Right forelimb (tissue), 1 donor: ENCODE data around the gene ARHGAP24.
"Not testable (repeated sequence)": the region's sequence is repeated elsewhere in the genome, so short reads cannot be mapped to it uniquely, and the experiment has no call there.

ENCODE experiments used
- DNase-seq: peaks from one replicate; pipeline ENCODE4 v3.0.0-alpha.2; 2018

Gene ARHGAP24

DNA sequence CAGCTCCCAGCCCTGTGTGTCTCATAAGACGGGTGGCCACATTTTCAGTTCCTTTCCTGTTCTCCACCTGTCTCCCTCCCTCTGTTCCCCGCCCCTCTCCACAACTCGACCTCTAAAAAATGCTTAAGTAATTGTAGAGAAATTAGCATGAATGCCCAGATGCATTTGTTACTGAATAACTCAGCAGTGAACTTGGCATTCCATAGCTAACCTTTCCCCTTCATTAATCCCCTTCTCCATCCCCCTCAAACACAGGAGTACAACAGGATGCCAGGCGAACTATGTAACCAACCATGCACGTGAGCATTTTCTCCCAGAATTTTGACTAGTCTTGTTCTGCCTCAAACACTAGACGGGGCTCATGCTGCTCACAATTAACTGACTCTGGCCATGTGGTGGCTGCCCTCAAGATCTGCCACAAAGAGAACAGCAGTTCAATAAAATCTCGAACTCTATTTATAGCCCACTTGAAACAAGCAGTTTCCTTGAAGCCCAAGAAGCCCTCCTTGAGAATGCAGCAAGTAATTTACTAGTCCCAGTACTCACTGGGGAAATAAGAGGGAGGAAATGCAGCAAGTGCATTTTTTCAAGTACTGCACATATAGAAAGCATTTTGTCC, 351.2 kb downstream of the ARHGAP24 start:
- DNase-seq, result peak; percentile 51

DNA sequence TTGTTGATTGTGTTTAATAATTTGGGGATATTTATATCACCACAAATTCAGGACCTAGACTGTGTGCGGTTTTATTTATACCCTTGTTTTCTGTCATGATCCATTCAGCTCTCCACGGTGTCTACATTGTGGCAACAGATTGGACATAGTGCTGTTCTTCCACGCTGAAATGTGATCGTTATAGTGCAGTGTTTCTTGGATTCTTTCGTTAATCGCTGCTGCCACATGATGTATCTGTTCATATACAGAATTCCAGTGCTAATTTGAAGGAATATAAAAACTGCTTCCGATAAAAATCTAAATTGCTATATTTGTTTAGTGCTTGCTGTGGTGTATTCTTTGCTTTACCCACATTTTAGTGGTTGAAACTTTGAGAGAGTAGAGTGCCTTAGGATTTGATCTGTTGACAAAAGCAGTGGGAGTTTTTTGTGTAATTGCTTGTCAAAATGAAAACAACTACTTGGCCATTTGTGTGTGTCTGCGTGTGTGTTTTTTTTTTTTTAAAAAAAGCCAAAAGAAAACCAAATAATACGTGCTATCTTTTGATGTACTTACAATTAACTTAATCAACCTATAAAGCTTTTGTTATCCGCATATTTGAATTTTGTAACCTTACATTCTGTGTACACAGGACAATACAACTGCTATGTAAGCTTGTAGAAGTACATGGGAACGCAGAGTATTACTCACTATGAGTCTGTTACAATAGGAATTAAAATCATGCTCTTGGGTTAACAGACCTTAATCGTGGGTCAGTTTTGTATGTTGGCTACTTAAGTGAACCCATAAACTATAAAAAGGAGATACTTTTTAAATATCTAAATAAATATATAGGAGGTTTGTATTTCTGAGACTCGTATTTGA, 353.3 kb downstream of the ARHGAP24 start:
- DNase-seq, result no peak

DNA sequence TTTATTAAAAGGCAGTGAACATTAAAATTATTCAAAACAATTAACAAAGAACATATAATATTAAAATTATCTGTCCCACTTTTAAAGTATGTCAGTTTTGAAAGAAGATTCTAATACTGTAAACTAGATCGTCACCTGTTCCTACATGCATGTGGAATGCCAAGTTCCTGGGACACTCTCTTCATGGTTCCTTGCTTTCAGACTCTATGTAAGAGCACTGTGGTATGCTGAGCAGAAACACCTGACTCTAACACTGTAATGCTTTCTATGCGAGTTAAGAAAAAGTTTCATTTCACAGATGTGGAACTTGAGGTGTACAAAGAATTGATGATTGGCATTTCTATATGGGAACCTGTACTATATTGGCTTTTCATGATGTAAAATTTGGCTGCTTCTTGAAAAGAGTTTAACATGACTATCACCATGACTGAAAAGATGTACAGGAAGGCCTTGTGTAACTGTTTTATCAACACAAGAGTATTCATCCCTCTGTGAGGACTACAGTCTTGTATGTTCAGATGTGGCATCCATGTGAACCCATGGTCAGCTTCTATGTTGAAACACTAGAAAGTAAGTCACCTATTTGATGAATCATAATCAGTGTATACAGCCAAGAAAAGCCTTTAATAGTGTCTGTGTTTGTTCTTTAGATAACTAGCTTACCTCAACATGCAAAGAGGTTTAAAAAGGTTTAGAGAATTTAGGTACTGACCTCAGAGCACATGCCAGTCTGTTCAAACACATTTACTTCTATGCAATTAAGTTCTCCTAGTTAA, 354.5 kb downstream of the ARHGAP24 start:
- no peak for DNase-seq

DNA sequence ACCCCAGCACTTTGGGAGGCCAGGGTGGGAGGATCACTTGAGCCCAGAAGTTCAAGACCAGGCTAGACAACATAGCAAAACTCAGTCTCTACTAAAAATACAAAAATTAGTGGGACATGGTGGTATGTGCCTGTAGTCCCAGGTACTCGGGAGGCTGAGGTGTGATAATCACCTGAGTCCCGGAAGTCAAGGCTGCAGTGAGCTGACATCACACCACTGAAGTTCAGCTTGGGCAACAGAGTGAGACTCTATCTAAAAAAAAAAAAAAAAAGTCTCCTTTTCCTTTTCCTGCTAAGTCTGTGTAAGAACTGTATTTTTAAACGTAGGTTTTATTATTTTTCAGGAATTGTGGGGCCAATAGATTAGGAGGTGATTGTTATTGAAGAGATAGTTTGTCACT, 356.7 kb downstream of the ARHGAP24 start:
- DNase-seq, result no peak

DNA sequence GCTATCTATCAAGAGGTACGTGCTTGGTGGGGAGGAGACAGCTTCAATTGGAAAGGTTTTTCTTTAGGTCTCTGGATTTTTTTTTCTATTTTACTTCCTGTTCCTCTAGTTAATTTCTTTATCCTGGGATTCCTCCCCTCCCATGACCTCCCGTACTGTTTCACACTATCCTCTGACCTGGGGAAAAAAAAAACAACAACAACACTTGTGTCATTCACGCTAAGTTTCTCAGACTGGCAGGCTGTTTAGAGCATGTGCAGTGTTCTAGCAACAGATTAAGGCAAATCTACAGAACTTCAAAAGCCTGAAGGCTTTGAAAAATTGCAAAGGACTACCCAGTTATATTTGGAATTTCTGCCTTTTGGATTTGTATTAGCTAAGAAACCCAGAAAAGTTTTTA, 358.4 kb downstream of the ARHGAP24 start:
- no peak for DNase-seq

DNA sequence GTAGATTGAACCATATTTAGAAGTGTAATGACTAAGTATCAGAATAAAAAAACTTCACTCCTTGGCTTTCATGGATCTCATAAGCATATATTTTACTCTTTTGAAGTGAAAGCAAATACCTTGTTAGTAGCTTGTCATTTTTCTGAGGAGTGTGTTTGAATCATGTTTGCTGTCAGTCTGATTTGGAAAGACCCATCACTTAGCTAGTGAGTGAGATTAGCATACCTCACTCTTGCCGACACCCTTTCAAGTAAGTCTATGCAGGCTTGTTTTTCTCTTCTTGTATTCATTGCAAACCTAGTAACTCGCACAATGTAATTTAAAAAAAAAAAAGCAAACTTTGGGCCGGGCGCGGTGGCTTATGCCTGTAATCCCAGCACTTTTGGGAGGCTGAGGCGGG, 360.0 kb downstream of the ARHGAP24 start:
- DNase-seq, result no peak

DNA sequence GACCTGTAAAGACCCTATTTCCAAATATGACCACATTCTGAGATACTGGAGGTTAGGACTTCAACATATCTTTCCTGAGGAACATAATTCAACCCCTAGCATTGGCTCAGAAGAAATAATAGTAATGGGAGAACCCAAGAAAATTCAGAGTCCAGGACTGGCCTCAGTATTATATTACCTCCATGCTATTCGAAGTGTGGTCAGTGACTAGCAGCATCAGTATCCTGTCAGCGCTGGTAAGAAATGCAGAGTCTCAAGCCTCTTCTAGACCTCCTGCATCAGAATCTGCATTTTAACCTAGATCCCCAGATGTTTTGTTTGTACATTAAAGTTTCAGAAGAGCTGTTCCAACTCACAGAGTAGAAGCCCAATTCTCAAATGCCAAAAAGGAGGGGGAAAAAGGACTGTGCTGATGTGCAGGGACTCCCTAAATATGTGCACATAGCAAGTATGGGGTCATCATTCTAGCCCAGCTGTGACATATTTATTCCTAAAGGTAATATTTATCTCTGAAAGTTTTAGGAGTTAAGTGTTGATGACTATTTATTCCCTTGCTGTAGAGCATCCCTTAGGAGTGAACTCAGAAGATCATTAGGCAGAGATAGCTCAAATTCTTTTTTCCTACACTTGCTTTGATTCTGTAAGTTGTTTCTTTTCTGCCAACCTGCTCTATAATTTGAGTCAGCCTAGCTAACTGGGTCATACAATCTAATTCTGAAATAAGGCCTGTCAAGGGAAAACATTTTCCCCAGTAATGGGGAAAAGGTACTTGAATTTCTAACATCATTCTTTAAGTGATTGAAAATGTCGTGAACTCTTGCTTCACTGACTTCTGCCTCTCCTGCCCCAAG, 361.9 kb downstream of the ARHGAP24 start:
- DNase-seq, result no peak

DNA sequence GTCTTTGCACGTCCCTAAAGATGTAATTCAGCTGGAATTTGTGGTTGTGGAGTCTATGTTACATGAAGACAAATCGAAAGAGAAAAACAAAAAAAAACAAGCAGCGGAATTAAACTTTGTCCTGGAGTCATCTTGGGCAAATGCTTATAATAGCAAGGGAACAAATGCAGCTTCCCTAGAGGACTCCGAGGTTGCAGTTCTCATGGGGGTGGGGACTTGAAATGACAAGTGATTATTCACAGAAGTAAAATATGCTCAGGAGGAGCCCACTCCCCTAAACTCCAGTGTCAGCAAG, 362.4 kb downstream of the ARHGAP24 start:
- DNase-seq, result no peak

DNA sequence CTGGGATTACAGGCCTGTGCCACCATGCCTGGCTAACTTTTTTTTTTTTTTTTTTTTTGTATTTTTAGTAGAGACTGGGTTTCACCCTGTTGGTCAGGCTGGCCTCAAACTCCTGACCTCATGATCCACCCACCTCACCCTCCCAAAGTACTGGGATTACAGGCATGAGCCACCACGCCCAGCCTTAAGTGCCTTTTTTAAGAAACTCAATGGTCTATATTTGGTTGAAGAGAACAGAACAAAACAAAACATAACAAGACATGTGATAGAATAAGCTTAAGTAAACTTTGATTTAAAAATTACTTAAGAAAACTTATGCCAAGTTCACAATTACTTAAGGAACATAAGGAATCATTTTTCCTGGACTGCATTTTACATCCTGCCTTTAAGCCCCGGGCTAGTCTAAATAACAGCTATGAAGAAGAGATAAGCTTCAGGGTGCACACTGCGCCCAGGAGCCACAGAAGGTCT, 365.1 kb downstream of the ARHGAP24 start:
- not testable (repeated sequence) for DNase-seq

DNA sequence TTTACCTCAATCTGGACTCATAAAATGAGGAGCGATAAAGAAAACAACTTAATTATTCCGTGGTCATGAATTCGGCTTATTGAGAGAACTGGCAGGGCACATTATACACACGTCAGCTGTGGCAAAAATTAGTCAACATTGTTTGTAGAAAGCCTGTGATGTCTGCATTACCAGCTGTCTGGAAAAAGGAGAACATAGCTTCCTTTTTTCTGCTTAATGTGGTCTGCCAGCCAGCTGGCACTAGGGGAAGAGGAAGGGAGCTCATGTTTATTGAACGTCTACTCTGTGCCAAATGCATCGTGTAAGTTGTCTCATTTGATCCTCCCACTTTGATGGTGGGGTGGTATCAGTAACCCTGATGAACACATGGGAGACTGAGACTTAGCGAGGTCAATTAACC, 367.6 kb downstream of the ARHGAP24 start:
- DNase-seq, result no peak

DNA sequence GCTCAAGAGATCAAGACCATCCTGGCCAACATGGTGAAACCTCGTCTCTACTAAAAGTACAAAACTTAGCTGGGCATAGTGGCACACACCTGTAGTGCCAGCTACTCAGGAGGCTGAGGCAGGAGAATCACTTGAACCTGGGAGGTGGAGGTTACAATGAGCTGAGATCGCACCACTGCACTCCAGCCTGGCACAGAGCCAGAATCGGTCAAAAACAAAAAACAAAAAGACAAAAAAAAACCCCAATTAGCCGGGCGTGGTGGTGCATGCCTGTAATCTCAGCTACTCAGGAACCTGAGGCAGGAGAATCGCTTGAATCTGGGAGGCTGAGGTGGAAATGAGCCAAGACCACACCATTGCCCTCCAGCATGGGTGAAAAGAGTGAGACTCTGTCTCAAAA, 378.8 kb downstream of the ARHGAP24 start:
- DNase-seq, result not testable (repeated sequence)

DNA sequence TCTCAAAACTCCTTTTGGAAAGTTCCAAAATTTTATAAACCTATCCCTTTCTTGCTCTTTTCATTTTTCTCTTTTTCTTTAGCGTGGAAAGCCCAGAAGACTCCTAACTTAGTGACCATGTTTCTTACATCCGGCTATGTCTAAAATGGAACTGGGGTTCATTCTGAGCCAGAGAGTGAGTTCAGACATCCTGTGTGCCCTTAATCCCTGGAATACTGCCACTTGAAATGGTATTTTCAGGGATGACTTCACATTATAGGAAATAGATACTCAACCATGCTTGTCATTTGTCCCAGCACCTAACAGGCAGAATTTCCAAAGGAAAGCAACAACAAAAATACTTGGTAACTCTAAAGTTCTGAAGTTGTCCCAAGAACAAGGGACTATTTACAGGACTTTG, 379.6 kb downstream of the ARHGAP24 start:
- no peak for DNase-seq

DNA sequence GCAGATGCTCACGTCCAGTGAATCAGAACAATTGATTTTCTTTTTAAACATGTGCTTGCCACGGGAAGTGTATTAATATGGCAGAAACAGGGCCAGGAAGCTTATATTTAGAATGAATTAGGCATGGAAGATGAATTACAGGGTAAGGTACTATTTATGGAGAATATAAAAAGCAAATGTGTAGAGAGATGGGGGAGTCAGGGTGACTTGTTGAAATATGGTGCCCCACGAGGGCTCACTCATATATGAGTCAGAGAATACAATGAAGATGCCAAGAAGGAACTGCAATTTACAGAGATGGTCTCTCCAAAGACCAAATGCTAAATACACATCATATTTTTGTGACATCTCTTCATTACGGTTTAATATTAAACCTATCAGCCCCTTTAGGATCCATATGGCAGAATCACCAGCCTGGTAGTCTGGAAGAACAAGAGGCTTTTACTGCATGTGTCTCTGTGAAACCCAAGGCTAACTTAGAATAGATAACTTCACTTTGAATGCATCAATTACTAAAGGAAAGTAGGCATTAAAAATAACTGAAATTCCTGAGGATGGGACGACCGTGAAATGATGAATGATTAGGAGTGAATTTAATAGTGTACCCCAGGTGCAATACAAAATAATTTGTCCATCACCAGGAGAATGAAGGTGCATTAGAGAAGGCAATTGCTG, 385.3 kb downstream of the ARHGAP24 start:
- DNase-seq, result no peak

DNA sequence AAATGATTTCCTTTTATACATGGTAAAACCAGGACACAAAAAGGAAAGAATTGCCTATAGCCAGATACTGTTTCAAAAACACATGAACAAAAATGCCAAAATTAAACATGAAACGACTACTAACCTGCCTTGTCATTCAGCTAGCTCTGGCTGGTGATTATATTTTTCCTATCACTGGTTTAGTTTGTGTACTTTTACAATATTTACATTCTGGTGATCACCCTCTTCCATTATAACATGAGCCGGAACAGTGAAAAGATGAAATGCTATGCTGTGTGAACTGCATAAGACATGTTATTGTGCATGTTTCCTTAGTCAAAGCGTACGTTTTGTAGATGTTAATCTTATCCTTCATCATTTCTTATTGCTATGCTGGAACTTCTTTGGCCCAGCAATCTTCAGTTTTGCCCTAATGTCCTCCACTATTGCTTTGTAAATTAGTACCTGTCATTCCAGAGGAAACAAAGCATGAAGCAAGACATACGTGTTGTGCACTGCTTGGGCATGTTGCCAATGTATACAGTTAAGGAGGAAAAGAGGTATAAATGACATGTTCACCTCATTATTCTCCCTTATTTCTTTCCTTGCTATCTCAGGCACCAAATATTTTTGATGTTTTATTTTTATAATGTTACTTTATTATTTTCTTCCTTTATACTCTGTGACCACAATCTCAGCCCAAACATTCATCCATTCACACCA, 386.3 kb downstream of the ARHGAP24 start:
- no peak for DNase-seq

DNA sequence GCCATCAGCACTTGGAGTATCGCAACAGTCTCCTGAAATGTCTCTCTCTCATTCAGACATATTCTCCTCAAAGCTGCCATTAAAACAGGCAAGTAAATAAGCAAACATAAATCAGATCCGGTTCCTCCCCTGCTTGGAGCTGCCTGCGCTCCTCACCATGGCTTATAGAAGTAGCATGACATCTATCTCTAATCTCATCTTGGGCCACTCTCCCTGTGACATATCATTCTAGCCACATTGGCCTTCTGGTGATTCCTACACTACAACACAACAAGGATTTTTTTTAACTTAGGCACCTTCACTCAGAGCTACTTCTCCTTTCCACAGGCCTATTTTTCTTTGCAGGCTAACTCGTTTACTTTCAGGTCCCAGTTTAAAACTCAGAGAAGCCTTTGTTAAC, 387.9 kb downstream of the ARHGAP24 start:
- DNase-seq, result no peak

DNA sequence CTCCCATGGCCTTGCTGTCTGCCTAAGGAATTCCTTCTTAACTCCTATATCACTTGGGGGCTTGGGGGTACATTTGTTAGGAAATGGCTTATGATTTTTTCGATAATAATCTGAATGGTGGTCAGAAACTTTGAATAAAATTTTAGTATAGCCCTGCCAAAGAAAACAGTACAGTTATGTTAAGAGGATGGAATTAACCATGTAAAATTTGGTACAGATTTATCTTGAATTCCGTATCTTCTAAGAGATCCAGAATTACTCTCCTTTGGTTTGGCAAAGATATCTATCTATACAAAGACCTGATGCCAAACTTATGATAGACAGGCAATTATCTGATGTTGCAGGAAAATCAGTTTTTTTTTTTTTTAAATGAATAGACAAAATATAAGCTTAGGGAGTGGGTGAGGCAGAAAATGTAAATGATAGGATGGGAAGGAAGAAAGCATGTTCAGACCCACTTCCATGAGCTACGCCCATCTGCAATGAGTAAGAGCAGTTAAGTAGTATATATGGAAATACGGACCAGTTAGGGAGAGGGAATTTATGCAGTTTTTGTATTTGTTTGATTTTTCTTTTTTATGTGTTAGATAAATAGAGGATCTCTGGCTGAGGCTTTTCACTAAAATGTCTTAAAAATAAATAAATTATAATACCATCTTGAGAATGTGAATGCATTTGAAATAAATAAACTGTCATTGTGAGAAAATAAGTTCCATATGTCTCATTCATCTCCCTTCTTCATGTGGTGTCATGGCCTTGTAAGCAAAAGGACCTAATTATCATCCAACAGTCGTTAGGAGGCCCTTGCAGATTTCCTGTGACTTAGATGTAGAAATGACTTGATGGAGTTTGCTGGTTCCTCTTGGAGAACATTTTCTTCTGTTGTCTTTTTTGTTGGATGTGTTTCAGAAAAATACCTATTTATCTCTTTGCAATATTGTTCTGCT, 389.6 kb downstream of the ARHGAP24 start:
- DNase-seq, result no peak

DNA sequence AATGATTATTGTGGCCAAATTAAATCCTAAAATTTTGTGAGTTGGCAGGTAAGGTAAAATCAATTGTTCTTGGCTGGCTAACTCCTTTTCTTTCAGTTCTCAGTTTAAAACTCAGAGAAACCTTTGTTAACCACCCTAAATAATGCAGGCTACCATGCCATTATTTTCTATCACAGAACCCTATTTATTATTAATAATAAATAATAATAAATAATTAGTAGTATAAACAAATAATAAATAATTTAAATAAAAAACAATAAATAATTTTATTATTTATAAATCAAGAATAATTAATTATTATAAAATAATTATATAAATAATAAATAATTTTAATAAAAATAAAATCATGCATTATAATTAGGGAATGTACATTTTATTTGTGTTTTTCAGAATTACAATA, 390.3 kb downstream of the ARHGAP24 start:
- no peak for DNase-seq

DNA sequence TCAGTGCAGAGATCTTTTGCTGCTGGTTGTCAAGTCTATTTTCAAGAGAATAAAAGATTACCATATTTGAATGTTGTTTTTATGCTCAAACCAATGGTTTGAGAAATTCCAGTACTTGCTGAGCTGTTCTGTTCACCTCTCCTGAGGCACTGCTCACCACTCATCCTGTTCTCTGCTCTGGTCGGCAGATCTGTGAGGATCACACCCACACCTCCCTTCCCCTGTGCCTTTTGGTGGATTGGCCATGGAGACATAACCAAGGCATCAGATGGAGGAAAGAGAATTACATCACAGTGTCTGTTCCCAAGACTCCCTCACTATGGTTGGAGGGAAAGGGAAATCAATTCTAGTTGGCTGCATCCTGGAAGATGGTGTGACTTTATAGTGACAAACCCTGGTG, 391.6 kb downstream of the ARHGAP24 start:
- no peak for DNase-seq

DNA sequence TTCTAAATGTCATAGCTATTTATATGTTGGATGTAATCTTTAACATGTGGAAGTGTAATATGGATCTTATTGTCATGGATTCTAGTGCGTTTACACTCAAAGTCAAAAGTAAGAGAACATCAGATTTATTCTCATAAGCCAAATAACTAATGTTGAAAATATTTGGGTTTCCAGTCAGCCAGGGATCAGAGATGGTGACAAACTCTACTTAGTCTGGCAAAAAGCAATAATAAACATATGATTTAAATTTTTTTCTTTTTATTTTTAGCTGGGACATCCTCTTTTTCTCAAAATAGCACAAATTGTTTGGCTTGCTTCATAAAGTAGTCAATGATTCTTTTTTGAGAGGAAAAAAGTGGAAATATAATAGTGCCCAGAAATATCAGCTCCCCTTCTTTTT, 392.3 kb downstream of the ARHGAP24 start:
- no peak for DNase-seq

DNA sequence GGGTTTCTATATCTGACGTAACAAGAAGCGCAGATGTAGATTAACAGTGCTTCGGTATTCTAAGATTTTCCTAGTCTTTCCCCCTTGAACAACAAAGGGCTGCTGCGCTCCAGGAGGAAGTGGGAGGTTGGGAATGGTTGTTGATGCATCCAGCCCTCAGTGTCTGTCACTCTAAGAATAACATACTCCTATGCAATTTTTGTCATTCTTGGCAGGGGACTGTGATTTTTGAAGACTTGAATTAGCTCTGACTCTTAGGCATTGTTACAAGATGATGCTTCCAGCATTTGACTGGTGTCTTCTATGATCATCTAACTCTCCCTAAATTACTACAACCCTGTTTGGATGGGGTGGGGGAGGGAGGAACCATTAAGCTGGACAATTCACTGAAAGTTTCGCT, 394.2 kb downstream of the ARHGAP24 start:
- no peak for DNase-seq
